Measurements from ENCODE around the gene FOXK1.
A peak's percentile ranks its signal among the peaks of the same experiment; 100 is the strongest.
"Not testable (repeated sequence)": the region's sequence is repeated elsewhere in the genome, so short reads cannot be mapped to it uniquely, and the experiment has no call there.

FOXK1 gene

GRCh38 chr7:4684846-4685245 is 2.8 kb downstream of the FOXK1 start:
- H3K4me1 ChIP-seq (ENCODE audit: insufficient read depth, poor library complexity, severe bottlenecking): peaks cover 9% of the 10 kb centered on the region
- peak overlapping the region; percentile 97 for H3K4me3 ChIP-seq (ENCODE audit: severe bottlenecking)
- H3K27me3 ChIP-seq (ENCODE audit: insufficient read depth, poor library complexity, severe bottlenecking): no peaks in the 10 kb centered on the region
- no peak for DNase-seq (ENCODE audit: low spot score)
- TF ChIP-seq CTCF (IDR thresholded peaks at IDR 0.05; ENCODE audit: poor library complexity, severe bottlenecking): no peak
- H3K27ac ChIP-seq (ENCODE audit: poor library complexity, severe bottlenecking): peak overlapping the region; percentile 99
- H3K9me3 ChIP-seq (ENCODE audit: severe bottlenecking): no peaks in the 10 kb centered on the region
- ATAC-seq (ENCODE audit: low read depth): no peak
- peaks cover 34% of the 10 kb centered on the region for H3K36me3 ChIP-seq (ENCODE audit: low read depth)

- not testable (repeated sequence) for H3K9me3 ChIP-seq (ENCODE audit: severe bottlenecking); ATAC-seq (ENCODE audit: low read depth); H3K27ac ChIP-seq (ENCODE audit: poor library complexity, severe bottlenecking); H3K4me3 ChIP-seq (ENCODE audit: severe bottlenecking); DNase-seq (ENCODE audit: low spot score); H3K27me3 ChIP-seq (ENCODE audit: insufficient read depth, poor library complexity, severe bottlenecking)
- Histone ChIP-seq H3K36me3 (ENCODE audit: low read depth) (peaks cover 37% of the 10 kb centered on the region), H3K4me1 (ENCODE audit: insufficient read depth, poor library complexity, severe bottlenecking) (peaks cover 11% of the 10 kb centered on the region)
Measured at GRCh38 chr7:4685676-4686075, 3.6 kb downstream of the FOXK1 start.

- no peak for TF ChIP-seq CTCF (IDR thresholded peaks at IDR 0.05; ENCODE audit: poor library complexity, severe bottlenecking)
- H3K4me3 ChIP-seq (ENCODE audit: severe bottlenecking): no peak overlapping the region
- no peaks in the 10 kb centered on the region for H3K27me3 ChIP-seq (ENCODE audit: insufficient read depth, poor library complexity, severe bottlenecking)
- no peak for ATAC-seq (ENCODE audit: low read depth)
- H3K27ac ChIP-seq (ENCODE audit: poor library complexity, severe bottlenecking): no peak overlapping the region
- H3K9me3 ChIP-seq (ENCODE audit: severe bottlenecking): no peaks in the 10 kb centered on the region
- DNase-seq (ENCODE audit: low spot score): no peak
- H3K4me1 ChIP-seq (ENCODE audit: insufficient read depth, poor library complexity, severe bottlenecking): peaks cover 18% of the 10 kb centered on the region
- H3K36me3 ChIP-seq (ENCODE audit: low read depth): peaks cover 44% of the 10 kb centered on the region
Measured at GRCh38 chr7:4687956-4688355, 5.9 kb downstream of the FOXK1 start.

GRCh38 chr7:4689151-4689550 is 7.1 kb downstream of the FOXK1 start:
- ATAC-seq (ENCODE audit: low read depth) (no peak), DNase-seq (ENCODE audit: low spot score) (no peak)
- Histone ChIP-seq H3K36me3 (ENCODE audit: low read depth) (peaks cover 44% of the 10 kb centered on the region), H3K4me1 (ENCODE audit: insufficient read depth, poor library complexity, severe bottlenecking) (peaks cover 18% of the 10 kb centered on the region), H3K27me3 (ENCODE audit: insufficient read depth, poor library complexity, severe bottlenecking) (no peaks in the 10 kb centered on the region), H3K27ac (ENCODE audit: poor library complexity, severe bottlenecking) (no peak overlapping the region), H3K9me3 (ENCODE audit: severe bottlenecking) (no peaks in the 10 kb centered on the region), H3K4me3 (ENCODE audit: severe bottlenecking) (no peak overlapping the region)
- no peak for TF ChIP-seq CTCF (IDR thresholded peaks at IDR 0.05; ENCODE audit: poor library complexity, severe bottlenecking)

GRCh38 chr7:4689668-4690067 is 7.6 kb downstream of the FOXK1 start:
- no peak overlapping the region for H3K4me3 ChIP-seq (ENCODE audit: severe bottlenecking)
- H3K36me3 ChIP-seq (ENCODE audit: low read depth): peaks cover 44% of the 10 kb centered on the region
- no peaks in the 10 kb centered on the region for H3K27me3 ChIP-seq (ENCODE audit: insufficient read depth, poor library complexity, severe bottlenecking)
- no peak overlapping the region for H3K27ac ChIP-seq (ENCODE audit: poor library complexity, severe bottlenecking)
- no peak for DNase-seq (ENCODE audit: low spot score)
- H3K9me3 ChIP-seq (ENCODE audit: severe bottlenecking): no peaks in the 10 kb centered on the region
- H3K4me1 ChIP-seq (ENCODE audit: insufficient read depth, poor library complexity, severe bottlenecking): peaks cover 14% of the 10 kb centered on the region
- ATAC-seq (ENCODE audit: low read depth): no peak
- TF ChIP-seq CTCF (IDR thresholded peaks at IDR 0.05; ENCODE audit: poor library complexity, severe bottlenecking): no peak
